HUES6 (cell line): Measurements from ENCODE around the gene GRK6.

ENCODE experiments used
- H3K27ac ChIP-seq: 2 replicates; pipeline ENCODE4 v1.7.0; 2013; ENCODE audit warnings: low read depth, mild to moderate bottlenecking, low read length, inconsistent platforms
- H3K27me3 ChIP-seq: 2 replicates; pipeline ENCODE4 v1.6.1; 2013; ENCODE audit warnings: low read length; ENCODE audit not compliant: control insufficient read depth, insufficient read depth
- H3K36me3 ChIP-seq: 2 replicates; pipeline ENCODE4 v1.6.1; 2013; ENCODE audit warnings: low read length; ENCODE audit not compliant: control insufficient read depth, insufficient read depth
- H3K4me1 ChIP-seq: 2 replicates; pipeline ENCODE4 v1.6.1; 2013; ENCODE audit warnings: low read length; ENCODE audit not compliant: control insufficient read depth, insufficient read depth
- H3K4me3 ChIP-seq: 2 replicates; pipeline ENCODE4 v1.5.1; 2013; ENCODE audit warnings: low read depth, low read length
- H3K9ac ChIP-seq: one replicate; pipeline ENCODE4 v1.6.1; 2013; ENCODE audit warnings: mild to moderate bottlenecking, low read length
- H3K9me3 ChIP-seq: 2 replicates; pipeline ENCODE4 v1.6.1; 2013; ENCODE audit warnings: low read depth, low read length; ENCODE audit not compliant: control insufficient read depth, insufficient read depth

Gene GRK6

DNA sequence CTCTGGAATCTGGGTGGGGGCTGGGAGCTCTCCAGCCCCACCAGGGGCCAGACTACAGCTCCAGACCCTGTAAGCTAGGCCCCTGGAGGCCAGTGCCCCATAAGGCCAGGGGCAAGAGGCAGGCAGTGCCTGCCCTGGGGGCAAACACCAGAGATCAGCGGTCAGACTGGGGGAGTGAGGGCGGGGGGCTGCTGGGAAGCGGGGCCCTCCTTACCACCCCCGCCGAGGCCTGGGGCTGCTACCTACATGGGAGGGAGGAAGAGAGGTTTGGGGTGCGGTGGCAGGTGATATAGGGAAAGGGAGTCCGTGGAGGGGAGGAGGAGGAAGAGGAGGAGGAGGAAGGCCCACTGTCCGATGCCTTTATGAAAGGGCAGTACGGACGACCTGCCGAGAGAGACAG lies 32.9 kb downstream of the GRK6 start:
- no peak overlapping the region for H3K27ac ChIP-seq
- peaks cover 66% of the 10 kb centered on the region for H3K36me3 ChIP-seq

DNA sequence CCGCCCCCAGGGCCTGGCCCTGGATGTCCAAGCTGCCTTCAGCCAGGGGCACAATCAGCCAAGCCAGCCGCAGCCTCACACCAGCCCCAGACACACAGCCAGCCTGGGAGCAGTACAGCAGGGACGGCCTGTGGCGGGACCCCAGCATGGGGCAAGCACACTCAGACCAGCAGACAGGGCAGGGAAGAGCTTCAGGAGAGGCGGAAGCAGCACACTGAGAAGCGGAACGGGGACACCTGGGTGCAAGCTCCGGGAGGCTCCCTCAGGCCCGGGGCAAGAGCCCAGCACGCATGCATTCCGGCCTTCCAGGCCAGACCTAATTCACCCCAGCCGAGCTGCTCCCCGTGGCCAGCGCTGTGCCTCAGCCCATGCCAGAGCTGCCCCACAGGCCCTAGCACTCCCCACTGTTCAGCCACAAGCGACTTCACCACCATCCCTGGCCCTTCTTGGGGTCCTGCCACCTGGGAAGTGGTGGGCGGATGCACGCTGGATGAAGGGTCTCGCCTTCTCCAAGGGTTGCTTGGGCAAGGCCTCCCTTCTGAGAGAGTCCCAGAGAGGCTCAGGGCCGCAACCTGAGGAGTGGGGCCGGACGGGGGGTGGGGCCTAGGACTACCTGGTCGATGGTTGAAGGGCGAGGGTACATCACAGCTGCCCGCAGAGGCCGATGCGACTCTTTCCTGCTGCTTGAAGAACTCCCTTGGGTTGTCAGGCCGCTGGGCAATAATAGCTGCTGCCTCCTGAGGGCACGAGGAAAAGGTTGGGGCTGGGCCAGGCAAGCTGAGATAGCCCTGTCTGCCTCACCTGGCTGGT lies 33.5 kb downstream of the GRK6 start:
- H3K36me3 ChIP-seq = peaks cover 66% of the 10 kb centered on the region
- H3K27ac ChIP-seq = no peak overlapping the region
- no peak overlapping the region for H3K9ac ChIP-seq
- peaks cover 10% of the 10 kb centered on the region for H3K4me1 ChIP-seq
- no peaks in the 10 kb centered on the region for H3K27me3 ChIP-seq
- H3K9me3 ChIP-seq = no peaks in the 10 kb centered on the region
- no peak overlapping the region for H3K4me3 ChIP-seq

More for the DNA sequence above, 32.9 kb downstream of the GRK6 start:
- H3K4me1 ChIP-seq = peaks cover 10% of the 10 kb centered on the region
- H3K27me3 ChIP-seq = no peaks in the 10 kb centered on the region
- no peaks in the 10 kb centered on the region for H3K9me3 ChIP-seq
- no peak overlapping the region for H3K9ac ChIP-seq
- H3K4me3 ChIP-seq = no peak overlapping the region

DNA sequence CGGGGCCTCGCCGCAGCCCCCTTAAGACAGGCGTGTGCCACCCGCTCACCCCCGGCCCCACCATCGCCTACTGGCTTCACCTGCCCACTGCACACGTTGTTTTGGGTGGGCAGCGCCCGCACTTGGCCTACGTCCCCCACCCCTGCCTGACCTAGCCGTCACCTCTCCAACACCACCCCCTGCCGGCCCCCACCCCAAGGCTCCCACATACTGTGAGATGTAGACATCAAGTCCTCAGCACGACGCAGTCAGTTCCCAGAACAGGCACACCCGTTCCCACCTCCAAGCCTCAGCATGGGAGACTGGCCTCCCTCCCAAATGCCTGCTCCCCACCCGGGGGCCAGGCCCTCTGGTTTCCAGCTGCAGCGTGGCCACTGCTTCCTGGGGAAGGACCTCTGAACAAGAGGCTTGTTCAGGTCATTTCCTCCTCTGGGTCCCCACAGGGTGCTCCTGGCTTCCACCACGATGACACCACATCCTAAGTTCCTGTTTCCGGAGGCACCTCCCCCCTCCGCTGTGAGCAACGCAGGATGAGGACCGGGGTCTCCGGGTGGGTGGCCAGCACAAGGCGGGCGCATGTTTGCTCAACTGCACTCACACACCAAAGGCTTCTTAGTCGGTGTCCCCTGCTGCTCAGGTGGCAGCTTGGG lies 35.7 kb downstream of the GRK6 start:
- Histone ChIP-seq H3K27ac (no peak overlapping the region), H3K4me1 (peaks cover 3% of the 10 kb centered on the region), H3K9ac (no peak overlapping the region), H3K36me3 (peaks cover 81% of the 10 kb centered on the region), H3K4me3 (no peak overlapping the region), H3K9me3 (no peaks in the 10 kb centered on the region), H3K27me3 (no peaks in the 10 kb centered on the region)

DNA sequence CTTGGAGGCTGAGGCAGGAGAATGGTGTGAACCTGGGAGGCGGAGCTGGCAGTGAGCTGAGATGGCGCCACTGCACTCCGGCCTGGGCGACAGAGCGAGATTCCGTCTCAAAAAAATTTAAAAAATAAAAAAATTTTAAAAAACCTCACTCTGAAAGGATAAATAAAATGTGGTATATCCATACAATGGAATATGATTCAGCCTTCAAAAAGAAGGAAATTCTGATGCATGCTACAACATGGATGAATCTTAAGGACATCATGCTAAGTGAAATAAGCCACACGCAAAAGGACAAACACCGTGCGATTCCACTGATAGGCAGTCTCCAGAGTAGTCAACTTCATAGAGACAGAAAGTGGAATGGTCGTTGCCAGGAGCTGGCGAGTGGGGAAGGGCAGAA lies 38.6 kb downstream of the GRK6 start:
- Histone ChIP-seq H3K27ac (no peak overlapping the region), H3K27me3 (no peaks in the 10 kb centered on the region), H3K4me1 (peaks cover 11% of the 10 kb centered on the region), H3K9me3 (no peaks in the 10 kb centered on the region), H3K36me3 (peaks cover 82% of the 10 kb centered on the region), H3K4me3 (no peak overlapping the region), H3K9ac (no peak overlapping the region)

DNA sequence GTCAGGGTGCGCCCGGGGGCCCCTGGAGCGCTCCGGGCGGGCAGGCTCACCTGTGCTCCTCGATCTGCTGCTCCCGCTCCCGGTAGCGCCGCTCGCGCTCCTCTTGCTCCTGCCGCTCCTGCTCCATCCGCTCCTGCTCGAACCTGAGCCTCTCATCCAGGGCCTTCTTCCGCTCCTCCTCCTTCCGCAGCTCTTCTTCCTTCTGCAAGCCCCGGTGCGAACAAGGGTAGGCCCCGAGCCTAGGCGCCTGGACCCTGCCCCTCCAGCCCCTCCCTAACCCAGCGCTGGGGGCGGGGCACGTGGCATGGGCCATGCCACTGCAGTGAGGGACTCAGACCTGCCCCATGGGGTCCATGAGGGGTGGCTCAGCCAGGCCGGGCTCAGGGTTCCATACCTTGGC lies 40.4 kb downstream of the GRK6 start:
- H3K9me3 ChIP-seq = no peaks in the 10 kb centered on the region
- no peak overlapping the region for H3K27ac ChIP-seq
- H3K9ac ChIP-seq = no peak overlapping the region
- H3K36me3 ChIP-seq = peaks cover 83% of the 10 kb centered on the region
- H3K4me1 ChIP-seq = peaks cover 29% of the 10 kb centered on the region
- H3K4me3 ChIP-seq = no peak overlapping the region
- H3K27me3 ChIP-seq = no peaks in the 10 kb centered on the region

DNA sequence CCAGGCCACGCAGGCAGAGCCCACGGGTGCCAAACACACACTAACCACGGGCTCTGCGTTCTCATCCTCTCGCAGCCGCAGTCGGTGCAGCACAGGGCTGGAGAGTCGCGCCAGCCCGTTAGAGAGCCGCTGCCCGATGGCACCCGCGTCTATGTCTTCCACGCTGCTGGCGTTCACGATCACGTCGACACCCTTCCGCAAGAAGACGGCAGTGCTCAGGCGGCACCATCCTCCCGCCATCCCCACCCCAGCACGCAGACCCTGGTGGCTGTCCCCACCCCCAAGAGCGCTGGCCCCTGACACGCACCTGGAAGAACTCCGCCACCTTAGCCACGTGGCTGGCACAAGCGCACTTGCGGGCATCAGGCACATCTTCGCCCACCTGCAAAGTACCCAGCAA lies 41.0 kb downstream of the GRK6 start:
- Histone ChIP-seq H3K36me3 (peaks cover 81% of the 10 kb centered on the region), H3K4me3 (no peak overlapping the region), H3K9ac (no peak overlapping the region), H3K27me3 (no peaks in the 10 kb centered on the region), H3K9me3 (no peaks in the 10 kb centered on the region), H3K27ac (no peak overlapping the region), H3K4me1 (peaks cover 34% of the 10 kb centered on the region)

DNA sequence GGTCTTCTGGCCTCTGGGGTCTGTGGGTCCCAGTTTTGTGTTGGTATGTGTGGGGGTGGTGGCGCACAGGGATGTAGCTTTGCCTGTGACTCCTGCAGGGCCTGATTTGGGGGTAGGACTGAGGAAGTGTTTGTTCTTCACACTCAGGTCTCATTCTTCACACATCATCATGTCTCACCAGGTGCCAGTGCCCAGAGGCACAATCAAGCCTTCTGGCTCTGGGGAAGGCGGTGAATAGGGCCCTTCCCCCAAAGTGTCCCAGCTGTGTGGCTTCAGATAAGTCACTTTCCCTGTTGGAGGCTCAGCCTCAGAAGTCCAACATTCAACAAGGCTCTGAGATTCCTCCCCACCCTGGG lies 41.8 kb downstream of the GRK6 start:
- peaks cover 75% of the 10 kb centered on the region for H3K36me3 ChIP-seq
- no peaks in the 10 kb centered on the region for H3K27me3 ChIP-seq
- peak overlapping the region; percentile 47 for H3K9ac ChIP-seq
- H3K4me1 ChIP-seq = peaks cover 34% of the 10 kb centered on the region
- H3K9me3 ChIP-seq = no peaks in the 10 kb centered on the region
- no peak overlapping the region; the same call in 1 of the 2 replicates for H3K4me3 ChIP-seq
- H3K27ac ChIP-seq = peak overlapping the region; percentile 22; the same call in 1 of the 2 replicates

DNA sequence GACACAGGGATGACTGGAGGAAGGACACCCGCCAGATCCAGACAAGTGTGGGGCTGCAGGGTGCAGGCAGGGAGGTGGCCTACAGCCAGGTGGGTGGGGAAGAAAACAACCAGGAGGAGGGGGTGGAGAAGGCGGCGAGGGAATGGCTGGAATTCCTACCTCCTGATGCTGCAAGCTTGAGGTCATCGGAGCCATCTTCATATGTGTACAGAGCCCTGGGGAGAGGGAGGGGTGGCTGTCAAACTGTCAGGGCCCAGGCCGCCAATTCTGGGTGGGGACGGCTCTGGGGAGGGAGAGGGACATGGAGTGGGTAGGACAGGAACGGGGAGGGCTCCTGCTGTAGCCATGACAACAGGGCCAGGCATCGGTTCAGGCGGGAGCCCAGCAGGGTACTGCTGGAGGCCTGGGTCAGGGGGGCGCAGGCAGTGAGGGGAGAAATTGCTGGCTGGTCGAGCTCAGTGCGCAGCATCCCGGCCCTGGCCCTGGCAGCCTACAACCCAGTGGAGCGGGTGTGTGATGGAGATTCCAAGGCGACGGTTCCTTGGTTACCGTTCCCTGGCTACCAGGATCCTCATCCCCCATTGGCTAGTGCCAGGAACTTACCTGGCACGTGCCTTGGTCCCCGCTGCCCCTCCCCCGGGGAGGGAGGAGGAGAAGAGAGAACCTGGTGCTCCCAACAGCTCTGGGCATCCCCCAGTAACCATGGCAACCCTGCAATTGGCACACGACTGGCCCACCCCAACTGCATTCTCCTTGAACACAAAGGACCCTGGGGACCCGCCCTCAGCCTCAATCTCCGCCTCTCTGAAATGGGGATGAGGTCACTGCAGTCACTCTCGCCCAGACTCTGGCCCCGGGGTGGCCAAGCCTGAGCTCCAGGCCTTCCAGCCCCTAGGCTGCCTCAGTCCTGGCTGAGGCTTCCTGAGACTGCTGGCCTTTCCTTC lies 42.5 kb downstream of the GRK6 start:
- H3K27ac ChIP-seq = peak overlapping the region; percentile 66; the same call in 1 of the 2 replicates
- H3K9ac ChIP-seq = peak overlapping the region; percentile 58
- H3K36me3 ChIP-seq = peaks cover 70% of the 10 kb centered on the region

DNA sequence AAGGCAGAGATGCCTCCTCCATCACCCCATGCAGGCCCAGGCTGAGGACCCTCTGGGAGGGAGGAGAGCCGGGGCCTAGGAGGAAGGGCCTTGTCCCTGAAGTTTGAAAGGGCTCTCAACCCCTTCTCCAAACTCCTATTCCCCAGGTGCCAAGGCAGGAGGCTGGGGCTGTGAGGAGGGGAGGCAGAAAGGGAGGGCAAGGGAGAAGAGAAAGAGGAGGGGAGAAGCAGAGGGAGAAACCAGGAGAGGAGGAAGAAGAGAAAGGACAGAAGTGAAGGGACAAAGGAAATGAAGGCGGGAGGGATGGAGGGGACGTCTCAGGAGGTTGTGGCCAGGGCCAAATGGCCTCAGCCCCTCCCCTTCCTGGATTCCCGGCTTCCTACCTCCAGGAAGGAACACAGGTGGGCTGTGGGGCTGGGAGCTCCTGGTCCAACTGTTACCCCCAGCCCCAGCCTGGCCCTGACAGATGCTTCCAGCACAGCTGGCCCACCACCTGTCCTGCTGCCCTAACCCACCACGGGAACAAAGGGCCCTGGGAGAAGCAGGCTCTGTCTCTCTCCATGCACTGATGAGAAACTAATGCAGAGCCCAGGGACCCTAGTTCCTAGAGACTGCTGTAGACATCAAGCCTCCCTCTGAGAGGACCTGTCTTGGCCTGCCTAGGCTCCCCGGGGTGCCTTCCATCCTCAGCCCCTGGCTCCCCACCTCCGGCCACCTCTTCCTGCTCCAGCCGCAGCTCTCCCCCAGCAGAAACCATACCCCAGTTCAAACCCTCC lies 43.5 kb downstream of the GRK6 start:
- no peaks in the 10 kb centered on the region for H3K9me3 ChIP-seq
- H3K4me1 ChIP-seq = peaks cover 45% of the 10 kb centered on the region
- H3K27me3 ChIP-seq = no peaks in the 10 kb centered on the region
- H3K9ac ChIP-seq = peak overlapping the region; percentile 58
- H3K36me3 ChIP-seq = peaks cover 70% of the 10 kb centered on the region
- H3K27ac ChIP-seq = peak overlapping the region; percentile 66
- H3K4me3 ChIP-seq = peak overlapping the region; percentile 24

More for the DNA sequence above, 42.5 kb downstream of the GRK6 start:
- peaks cover 35% of the 10 kb centered on the region for H3K4me1 ChIP-seq
- H3K9me3 ChIP-seq = no peaks in the 10 kb centered on the region
- no peaks in the 10 kb centered on the region for H3K27me3 ChIP-seq
- no peak overlapping the region; the same call in 1 of the 2 replicates for H3K4me3 ChIP-seq
